HepG2 (cell line): ENCODE results near the gene CNRIP1. TPM values are rescaled to one million over a fixed set of nuclear protein-coding genes. Genes with fewer than 3 reads are reported as not detected.

ENCODE experiments used
- ATAD3A ChIP-seq: sonication (generic); formaldehyde crosslinking; IDR thresholded peaks from 2 replicates; pipeline ENCODE4 v1.4.0; 2020; ENCODE audit warnings: missing genetic modification reagents
- ATF2 ChIP-seq: sonication (generic); formaldehyde crosslinking; IDR thresholded peaks from 2 replicates; pipeline ENCODE4 v1.4.0; 2020; ENCODE audit warnings: missing genetic modification reagents
- ATF6 ChIP-seq: sonication (generic); formaldehyde crosslinking; conservative IDR thresholded peaks from 2 replicates; pipeline ENCODE4 v1.4.0; 2020; ENCODE audit warnings: missing genetic modification reagents
- BATF2 ChIP-seq: sonication (generic); formaldehyde crosslinking; IDR thresholded peaks from 2 replicates; pipeline ENCODE4 v1.8.0; 2022; ENCODE audit warnings: mild to moderate bottlenecking, missing genetic modification reagents, moderate library complexity
- FOXA3 ChIP-seq: IDR thresholded peaks from 2 replicates; pipeline ENCODE4 v1.6.1; 2016; ENCODE audit warnings: missing genetic modification reagents, missing compliant biosample characterization
- GLI4 ChIP-seq: sonication (generic); formaldehyde crosslinking; IDR thresholded peaks from 2 replicates; pipeline ENCODE4 v1.5.1; 2020; ENCODE audit warnings: missing genetic modification reagents, mild to moderate bottlenecking, moderate library complexity, borderline replicate concordance
- GLMP ChIP-seq: sonication (generic); formaldehyde crosslinking; IDR thresholded peaks from 2 replicates; pipeline ENCODE4 v1.9.0; 2021; ENCODE audit warnings: missing genetic modification reagents, mild to moderate bottlenecking, borderline replicate concordance
- MXD1 ChIP-seq: sonication (generic); formaldehyde crosslinking; IDR thresholded peaks from 2 replicates; pipeline ENCODE4 v1.4.0; 2020; ENCODE audit warnings: mild to moderate bottlenecking, missing genetic modification reagents
- NFAT5 ChIP-seq: sonication (generic); formaldehyde crosslinking; IDR thresholded peaks from 2 replicates; pipeline ENCODE4 v1.4.0; 2020; ENCODE audit warnings: missing genetic modification reagents
- NR2F1 ChIP-seq, 2 experiments: fragments of 450-650 bp in 1 of 2; formaldehyde crosslinking in 1 of 2; IDR thresholded peaks; 2 replicates each; pipeline versions ENCODE4 v1.5.0 to v1.6.1; 2016 to 2020; ENCODE audit warnings: mild to moderate bottlenecking in 1 of 2, missing compliant biosample characterization in 1 of 2, missing genetic modification reagents in 1 of 2, moderate library complexity in 1 of 2
- PCBP1 ChIP-seq: fragments of 200-400 bp; formaldehyde crosslinking; IDR thresholded peaks from 2 replicates; pipeline ENCODE4 v1.6.1; 2017; ENCODE audit warnings: mild to moderate bottlenecking, low read depth, low read length, borderline replicate concordance
- POLR2AphosphoS2 ChIP-seq: IDR thresholded peaks from 2 replicates; pipeline ENCODE4 v1.6.1; 2011; ENCODE audit warnings: low read depth, low read length, improper control_type of control experiment
- SMAD3 ChIP-seq: sonication (generic); formaldehyde crosslinking; IDR thresholded peaks from 2 replicates; pipeline ENCODE4 v1.4.0; 2020; ENCODE audit warnings: missing genetic modification reagents
- SMARCE1 ChIP-seq: fragments of 450-650 bp; IDR thresholded peaks from 2 replicates; pipeline ENCODE4 v1.6.1; 2017; ENCODE audit warnings: borderline replicate concordance
- SOX6 ChIP-seq, 2 experiments: fragments of 450-650 bp in 1 of 2; sonication (generic) in 1 of 2; formaldehyde crosslinking in 1 of 2; IDR thresholded peaks; 2 replicates each; pipeline versions ENCODE4 v1.4.0 to v1.6.1; 2017 to 2020; ENCODE audit warnings: antibody characterized with exemption in 1 of 2, mild to moderate bottlenecking in 1 of 2, missing genetic modification reagents in 1 of 2
- YEATS2 ChIP-seq: sonication (generic); formaldehyde crosslinking; IDR thresholded peaks from 2 replicates; pipeline ENCODE4 v1.4.0; 2020; ENCODE audit warnings: missing genetic modification reagents, borderline replicate concordance
- polyA plus RNA-seq, 8 experiments: library from polyadenylated mRNA; depleted of rRNA in 3 of 8; stranded (reverse) in 7 of 8; unstranded in 1 of 8; fragments of >200 nt; fragmentation: Illumina TruSeq in 4 of 8; extraction: Trizol in 4 of 8; gene quantifications; 2 replicates each; pipeline versions ENCODE4 v1.2.1 to v1.2.3, GENCODE V29; 2011 to 2016; ENCODE audit warnings: low read depth in 4 of 8, missing spikeins in 1 of 8, mixed read lengths in 1 of 8; ENCODE audit not compliant: insufficient read depth in 1 of 8
- total RNA-seq, 5 experiments: library from RNA; depleted of rRNA; stranded (reverse); fragments of >200 nt; fragmentation: Illumina TruSeq; extraction: Trizol; gene quantifications; 2 replicates each; pipeline ENCODE4 v1.2.3, GENCODE V29; 2016; ENCODE audit warnings: low read depth in 1 of 5

CNRIP1 gene
- total and polyA plus RNA-seq, 2 of the 13 experiments (the other 11 are each of a cell fraction or from before 2014, with no cell fraction given): not detected

GRCh38 chr2:68252400-68253218 lies 67.1 kb downstream of the CNRIP1 start, which contains the start of gene PPP3R1 (continued):
- TF ChIP-seq BATF2 (CRISPR knock-in tag): peak; percentile 80
- peak; percentile 90 for TF ChIP-seq MXD1 (CRISPR knock-in tag)
- peak; percentile 96 for TF ChIP-seq YEATS2 (CRISPR knock-in tag)
- TF ChIP-seq ATF2 (CRISPR knock-in tag): peak; percentile 70; the same call in 1 of the 2 replicates
- TF ChIP-seq GLMP (CRISPR knock-in tag): no peak
- TF ChIP-seq SMARCE1: no peak
- TF ChIP-seq SOX6 (IDR thresholded peaks at IDR 0.05): no peak
- TF ChIP-seq SOX6 (CRISPR knock-in tag; IDR thresholded peaks at IDR 0.05): peak; percentile 76
- peak; percentile 50; the same call in 1 of the 2 replicates for TF ChIP-seq SMAD3 (CRISPR knock-in tag)
- TF ChIP-seq FOXA3: peak; percentile 54; the same call in 1 of the 2 replicates
- 0 out of 2 replicates have a peak, but pooled peaks have one; percentile 71 for TF ChIP-seq NFAT5 (CRISPR knock-in tag)
- no peak for TF ChIP-seq ATAD3A (CRISPR knock-in tag)
- no peak; the same call in 1 of the 2 replicates for TF ChIP-seq ATF6
- TF ChIP-seq NR2F1 (CRISPR knock-in tag; IDR thresholded peaks at IDR 0.05): no peak; a peak in 1 of 4 replicates
- peak; percentile 89; the same call in 1 of the 2 replicates for TF ChIP-seq POLR2AphosphoS2
- TF ChIP-seq GLI4: no peak
- TF ChIP-seq PCBP1: peak; percentile 54; the same call in 1 of the 2 replicates
